SU-DHL-6 (cell line): Measurements from ENCODE around the gene UTP14A.

Experiments used
- H2AFZ ChIP-seq: fragments of 200-600 bp; sonication (generic); 2 replicates; pipeline ENCODE4 v1.6.1; 2014; ENCODE audit warnings: low read depth, mild to moderate bottlenecking, moderate library complexity, mixed read lengths, antibody characterized with exemption, low read length; ENCODE audit not compliant: severe bottlenecking
- H3F3A ChIP-seq: fragments of 200-600 bp; shearing (Covaris generic); 2 replicates; pipeline ENCODE4 v1.6.0; 2016; ENCODE audit warnings: antibody characterized with exemption, mild to moderate bottlenecking; ENCODE audit not compliant: insufficient read depth
- H3K27ac ChIP-seq: fragments of 200-600 bp; sonication (generic); 2 replicates; pipeline ENCODE4 v1.5.1; 2016; ENCODE audit warnings: low read depth, mild to moderate bottlenecking, low read length, moderate library complexity, mixed read lengths
- H3K27me3 ChIP-seq: fragments of 200-600 bp; sonication (generic), shearing (Covaris generic); 2 replicates; pipeline ENCODE4 v1.6.0; 2014; ENCODE audit warnings: mild to moderate bottlenecking, low read length
- H3K36me3 ChIP-seq: fragments of 200-600 bp; sonication (generic); 2 replicates; pipeline ENCODE4 v1.6.1; 2014; ENCODE audit warnings: mild to moderate bottlenecking, low read length, mixed read lengths
- H3K4me2 ChIP-seq: fragments of 300-600, 200-600 bp; shearing (Covaris generic), sonication (generic); 2 replicates; pipeline ENCODE4 v1.6.0; 2014; ENCODE audit warnings: low read length, low read depth, mild to moderate bottlenecking; ENCODE audit not compliant: poor library complexity, severe bottlenecking
- H3K4me3 ChIP-seq: fragments of 200-600 bp; sonication (generic); 2 replicates; pipeline ENCODE4 v1.5.1; 2014; ENCODE audit warnings: antibody characterized with exemption, low read length, mild to moderate bottlenecking, mixed read lengths; ENCODE audit not compliant: insufficient read depth, poor library complexity, severe bottlenecking
- H3K79me2 ChIP-seq: fragments of 200-600 bp; sonication (generic); 2 replicates; pipeline ENCODE4 v1.6.1; 2014; ENCODE audit warnings: mild to moderate bottlenecking, low read length, moderate library complexity; ENCODE audit not compliant: insufficient read depth
- H3K9ac ChIP-seq: fragments of 200-600 bp; sonication (generic); 2 replicates; pipeline ENCODE4 v1.7.0; 2014; ENCODE audit warnings: mild to moderate bottlenecking, low read length
- H3K9me2 ChIP-seq: fragments of 200-600 bp; sonication (generic); replicated peaks from 2 replicates; pipeline ENCODE4 v1.6.1; 2014; ENCODE audit warnings: low read length; ENCODE audit not compliant: insufficient read depth
- H3K9me3 ChIP-seq: fragments of 200-600 bp; sonication (generic); 2 replicates; pipeline ENCODE4 v1.6.1; 2014; ENCODE audit warnings: low read length, mixed read lengths; ENCODE audit not compliant: insufficient read depth
- H4K20me1 ChIP-seq: fragments of 200-600 bp; sonication (generic); 2 replicates; pipeline ENCODE4 v1.6.1; 2014; ENCODE audit warnings: low read depth, mild to moderate bottlenecking, antibody characterized with exemption, low read length, moderate library complexity, mixed read lengths
- EZH2phosphoT487 ChIP-seq: fragments of 200-600 bp; sonication (generic), shearing (Covaris generic); conservative IDR thresholded peaks from 2 replicates; pipeline ENCODE4 v1.6.1; 2018; ENCODE audit warnings: mild to moderate bottlenecking, antibody characterized with exemption, low read length, moderate library complexity, mixed read lengths
- TF ChIP-seq, protein P1 (sequence below): fragments of 200-600 bp; sonication (generic); IDR thresholded peaks from one replicate; pipeline ENCODE4 v1.5.1; 2017; ENCODE audit warnings: antibody characterized with exemption, mild to moderate bottlenecking, low read length, moderate library complexity; ENCODE audit not compliant: insufficient read depth, poor library complexity, severe bottlenecking

UTP14A gene

DNA sequence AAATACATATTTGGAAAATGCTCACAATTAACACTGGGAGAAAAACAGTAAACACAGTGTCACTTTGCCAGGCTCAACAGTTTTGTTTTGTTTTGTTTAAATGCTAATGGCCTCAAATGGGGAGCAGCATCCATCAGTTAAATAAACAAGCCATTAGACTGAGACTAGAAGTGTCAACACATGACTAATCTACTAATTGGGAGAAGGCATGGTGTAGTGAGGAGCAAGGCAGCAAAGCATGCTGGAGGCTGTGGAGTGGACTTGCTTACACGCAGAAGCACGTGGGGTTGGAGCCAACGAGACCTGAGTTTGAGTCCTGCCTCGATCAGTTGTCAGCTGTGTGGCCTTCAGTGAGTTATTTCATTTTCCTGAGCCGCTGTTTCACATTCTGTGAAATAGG is 29.0 kb downstream of the UTP14A start:
- no peak overlapping the region for H3K9ac ChIP-seq
- H3K9me3 ChIP-seq, result no peaks in the 10 kb centered on the region
- H3F3A ChIP-seq, result peaks cover 13% of the 10 kb centered on the region
- TF ChIP-seq, protein P1, sequence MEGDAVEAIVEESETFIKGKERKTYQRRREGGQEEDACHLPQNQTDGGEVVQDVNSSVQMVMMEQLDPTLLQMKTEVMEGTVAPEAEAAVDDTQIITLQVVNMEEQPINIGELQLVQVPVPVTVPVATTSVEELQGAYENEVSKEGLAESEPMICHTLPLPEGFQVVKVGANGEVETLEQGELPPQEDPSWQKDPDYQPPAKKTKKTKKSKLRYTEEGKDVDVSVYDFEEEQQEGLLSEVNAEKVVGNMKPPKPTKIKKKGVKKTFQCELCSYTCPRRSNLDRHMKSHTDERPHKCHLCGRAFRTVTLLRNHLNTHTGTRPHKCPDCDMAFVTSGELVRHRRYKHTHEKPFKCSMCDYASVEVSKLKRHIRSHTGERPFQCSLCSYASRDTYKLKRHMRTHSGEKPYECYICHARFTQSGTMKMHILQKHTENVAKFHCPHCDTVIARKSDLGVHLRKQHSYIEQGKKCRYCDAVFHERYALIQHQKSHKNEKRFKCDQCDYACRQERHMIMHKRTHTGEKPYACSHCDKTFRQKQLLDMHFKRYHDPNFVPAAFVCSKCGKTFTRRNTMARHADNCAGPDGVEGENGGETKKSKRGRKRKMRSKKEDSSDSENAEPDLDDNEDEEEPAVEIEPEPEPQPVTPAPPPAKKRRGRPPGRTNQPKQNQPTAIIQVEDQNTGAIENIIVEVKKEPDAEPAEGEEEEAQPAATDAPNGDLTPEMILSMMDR, result no peak
- no peaks in the 10 kb centered on the region for H3K36me3 ChIP-seq
- H3K9me2 ChIP-seq, result no peaks in the 10 kb centered on the region
- no peaks in the 10 kb centered on the region for H4K20me1 ChIP-seq
- H3K4me3 ChIP-seq, result no peak overlapping the region
- no peak overlapping the region for H3K27ac ChIP-seq
- no peak overlapping the region for H2AFZ ChIP-seq
- H3K4me2 ChIP-seq, result no peak overlapping the region
- no peaks in the 10 kb centered on the region for H3K27me3 ChIP-seq
- H3K79me2 ChIP-seq, result no peaks in the 10 kb centered on the region

DNA sequence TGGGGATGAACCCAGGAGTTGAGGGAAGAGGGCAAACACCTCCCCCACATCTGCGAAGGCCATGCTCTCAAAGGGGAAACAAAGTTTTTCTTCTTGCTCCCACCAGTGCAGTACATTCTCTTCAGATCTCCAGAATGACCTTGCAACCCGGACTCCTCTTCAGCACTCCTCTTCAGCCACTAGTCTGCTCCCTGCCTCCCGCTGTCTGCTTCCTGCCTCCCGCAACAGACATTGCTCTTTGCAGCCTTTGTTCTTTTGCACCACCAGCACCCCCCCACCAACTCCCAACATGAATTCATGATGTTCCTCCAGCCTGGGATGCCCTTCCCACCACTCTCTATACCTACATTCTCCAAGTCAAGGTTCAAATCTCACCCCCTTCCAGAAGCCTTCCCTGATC is 32.1 kb downstream of the UTP14A start:
- Histone ChIP-seq H3K36me3 (no peaks in the 10 kb centered on the region), H3F3A (no peaks in the 10 kb centered on the region), H3K9ac (no peak overlapping the region), H3K27ac (no peak overlapping the region), H3K9me3 (no peaks in the 10 kb centered on the region), H3K4me3 (no peak overlapping the region), H3K9me2 (no peaks in the 10 kb centered on the region), H4K20me1 (no peaks in the 10 kb centered on the region), H3K79me2 (no peaks in the 10 kb centered on the region), H3K27me3 (no peaks in the 10 kb centered on the region), H3K4me2 (no peak overlapping the region), H2AFZ (no peak overlapping the region)
- TF ChIP-seq EZH2phosphoT487, result no peak
- TF ChIP-seq, protein P1, result no peak

DNA sequence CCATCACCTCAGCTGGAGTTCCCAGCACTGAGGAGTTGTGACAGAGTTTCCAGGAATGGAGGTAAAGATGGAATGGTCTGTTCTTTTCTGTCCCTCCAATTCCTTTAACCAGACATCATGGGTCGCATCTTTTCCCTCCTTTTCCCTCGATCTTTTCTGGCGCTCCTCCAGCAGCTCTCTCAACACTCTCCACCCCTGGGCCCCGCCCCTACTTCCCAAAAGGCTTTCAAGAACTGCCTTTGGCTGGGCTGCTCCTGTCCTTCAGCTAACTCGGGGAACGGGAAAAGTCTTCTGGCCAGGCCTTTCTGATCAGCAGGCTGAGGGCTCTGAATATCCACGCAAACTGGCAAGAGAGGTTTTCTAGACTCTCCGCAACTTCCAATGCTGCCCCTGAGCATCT is 34.0 kb downstream of the UTP14A start:
- no peaks in the 10 kb centered on the region for H3K9me3 ChIP-seq
- H3F3A ChIP-seq, result no peaks in the 10 kb centered on the region
- H3K36me3 ChIP-seq, result no peaks in the 10 kb centered on the region
- H3K27me3 ChIP-seq, result no peaks in the 10 kb centered on the region
- H3K27ac ChIP-seq, result no peak overlapping the region
- H2AFZ ChIP-seq, result no peak overlapping the region
- H4K20me1 ChIP-seq, result no peaks in the 10 kb centered on the region
- H3K4me3 ChIP-seq, result no peak overlapping the region
- no peaks in the 10 kb centered on the region for H3K9me2 ChIP-seq
- H3K9ac ChIP-seq, result no peak overlapping the region
- no peaks in the 10 kb centered on the region for H3K79me2 ChIP-seq
- no peak overlapping the region for H3K4me2 ChIP-seq
- TF ChIP-seq EZH2phosphoT487, result no peak
- TF ChIP-seq, protein P1, result no peak

DNA sequence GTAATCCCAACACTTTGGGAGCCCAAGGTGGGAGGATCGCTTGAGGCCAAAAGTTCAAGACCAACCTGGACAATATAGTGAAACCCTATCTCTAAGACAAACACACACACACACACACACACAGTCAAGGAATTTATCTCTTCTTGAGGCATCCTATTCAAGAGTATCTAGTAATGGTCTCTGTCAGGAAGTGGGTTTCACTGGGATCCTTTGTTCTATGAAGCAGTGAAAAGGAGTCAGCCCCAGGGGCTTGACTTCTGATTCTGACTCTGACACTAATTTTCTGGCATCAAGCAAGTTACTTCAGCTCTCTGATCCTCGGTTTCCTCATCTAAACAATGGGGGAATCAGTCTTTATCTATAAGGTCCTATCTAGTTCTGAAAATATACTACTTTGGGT is 34.8 kb downstream of the UTP14A start:
- Histone ChIP-seq H4K20me1 (no peaks in the 10 kb centered on the region), H2AFZ (no peak overlapping the region), H3K36me3 (no peaks in the 10 kb centered on the region), H3K9me3 (no peaks in the 10 kb centered on the region), H3K27ac (no peak overlapping the region), H3K9me2 (no peaks in the 10 kb centered on the region), H3K4me2 (no peak overlapping the region), H3K4me3 (no peak overlapping the region), H3K9ac (no peak overlapping the region), H3K79me2 (no peaks in the 10 kb centered on the region), H3F3A (no peaks in the 10 kb centered on the region), H3K27me3 (no peaks in the 10 kb centered on the region)
- TF ChIP-seq, protein P1, result no peak
- no peak for TF ChIP-seq EZH2phosphoT487
